K562 (cell line): ENCODE results near the gene INSL3. TPM values are rescaled to one million over a fixed set of nuclear protein-coding genes. Genes with fewer than 3 reads are reported as not detected.

Experiments
- ARID2 ChIP-seq: fragments of 450-650 bp; IDR thresholded peaks from 2 replicates; pipeline ENCODE4 v1.6.1; 2017; ENCODE audit warnings: antibody characterized with exemption, mild to moderate bottlenecking
- CCAR2 ChIP-seq: fragments of 200-400 bp; formaldehyde crosslinking; IDR thresholded peaks from 2 replicates; pipeline ENCODE4 v1.6.1; 2017; ENCODE audit warnings: mild to moderate bottlenecking, low read depth, low read length
- DACH1 ChIP-seq: fragments of 450-650 bp; IDR thresholded peaks from 2 replicates; pipeline ENCODE4 v1.6.1; 2018; ENCODE audit not compliant: partially characterized antibody
- ESRRB ChIP-seq: fragments of 250-450 bp; sonication (Bioruptor Pico); IDR thresholded peaks from 2 replicates; pipeline ENCODE4 v1.5.0; 2020; ENCODE audit warnings: mild to moderate bottlenecking, moderate library complexity, borderline replicate concordance
- GTF2E2 ChIP-seq: fragments of 200-800 bp; sonication (Bioruptor generic); IDR thresholded peaks from 2 replicates; pipeline ENCODE4 v1.6.1; 2016; ENCODE audit warnings: missing genetic modification characterization, missing compliant biosample characterization
- HDAC1 ChIP-seq, 2 experiments: fragments of 450-650 bp; IDR thresholded peaks; 2 replicates each; pipeline ENCODE4 v1.6.1; 2016 to 2017; ENCODE audit warnings: inconsistent platforms in 1 of 2, mild to moderate bottlenecking in 1 of 2, moderate library complexity in 1 of 2
- MAZ ChIP-seq, 2 experiments: fragments of 450-650 bp in 1 of 2; sonication (generic) in 1 of 2; formaldehyde crosslinking; IDR thresholded peaks in 1 of 2; conservative IDR thresholded peaks in 1 of 2; 2 replicates each; pipeline versions ENCODE4 v1.4.0 to v1.5.0; 2020; ENCODE audit warnings: mild to moderate bottlenecking in 1 of 2, missing genetic modification reagents in 1 of 2
- MTA3 ChIP-seq: fragments of 450-650 bp; formaldehyde crosslinking; IDR thresholded peaks from 2 replicates; pipeline ENCODE4 v1.6.1; 2017; ENCODE audit warnings: mild to moderate bottlenecking, borderline replicate concordance
- NCOA2 ChIP-seq, 2 experiments: fragments of 450-650 bp; IDR thresholded peaks; 2 replicates each; pipeline ENCODE4 v1.6.1; 2018; ENCODE audit warnings: mild to moderate bottlenecking in 2 of 2, moderate library complexity in 1 of 2; ENCODE audit not compliant: partially characterized antibody in 2 of 2
- NFE2L1 ChIP-seq: fragments of 450-650 bp; IDR thresholded peaks from 2 replicates; pipeline ENCODE4 v1.6.1; 2016; ENCODE audit warnings: missing genetic modification characterization, low read depth, mild to moderate bottlenecking, missing compliant biosample characterization, moderate library complexity, borderline replicate concordance
- NR2F6 ChIP-seq: fragments of 450-650 bp; formaldehyde crosslinking; IDR thresholded peaks from 2 replicates; pipeline ENCODE4 v1.4.0; 2020; ENCODE audit warnings: mild to moderate bottlenecking
- PHTF2 ChIP-seq: fragments of 250-450 bp; sonication (Bioruptor Pico); IDR thresholded peaks from 2 replicates; pipeline ENCODE4 v1.5.0; 2021; ENCODE audit warnings: mild to moderate bottlenecking
- PML ChIP-seq: IDR thresholded peaks from 2 replicates; pipeline ENCODE4 v1.6.1; 2012; ENCODE audit warnings: low read length, inconsistent platforms
- POLR2B ChIP-seq: fragments of 450-650 bp; IDR thresholded peaks from 2 replicates; pipeline ENCODE4 v1.6.1; 2018; ENCODE audit warnings: low read depth; ENCODE audit not compliant: partially characterized antibody
- POLR2G ChIP-seq: fragments of 200-400 bp; formaldehyde crosslinking; IDR thresholded peaks from 2 replicates; pipeline ENCODE4 v1.6.1; 2017; ENCODE audit warnings: low read depth, mild to moderate bottlenecking, antibody characterized with exemption, low read length, moderate library complexity
- RBM14 ChIP-seq: fragments of 200-400 bp; formaldehyde crosslinking; IDR thresholded peaks from 2 replicates; pipeline ENCODE4 v1.6.1; 2018; ENCODE audit warnings: low read depth, mild to moderate bottlenecking, low read length, moderate library complexity, borderline replicate concordance; ENCODE audit not compliant: insufficient read depth
- SETDB1 ChIP-seq: IDR thresholded peaks from one replicate; pipeline ENCODE4 v1.6.1; 2012; ENCODE audit warnings: low read length, control low read depth, inconsistent platforms
- ZFP1 ChIP-seq: fragments of 450-650 bp; formaldehyde crosslinking; IDR thresholded peaks from 2 replicates; pipeline ENCODE4 v1.4.0; 2020; ENCODE audit warnings: mild to moderate bottlenecking, mixed read lengths
- ZNF507 ChIP-seq: conservative IDR thresholded peaks from 2 replicates; pipeline ENCODE4 v1.6.1; 2017; ENCODE audit warnings: missing genetic modification characterization, missing compliant biosample characterization
- ZNF76 ChIP-seq: fragments of 250-450 bp; sonication (Bioruptor Pico); IDR thresholded peaks from 2 replicates; pipeline ENCODE4 v1.4.0; 2020; ENCODE audit warnings: mild to moderate bottlenecking, moderate library complexity, borderline replicate concordance
- ZNF830 ChIP-seq: fragments of 250-450 bp; sonication (Bioruptor Pico); IDR thresholded peaks from 2 replicates; pipeline ENCODE4 v1.5.0; 2021; ENCODE audit warnings: mild to moderate bottlenecking
- polyA plus RNA-seq, 8 experiments: library from polyadenylated mRNA; depleted of rRNA in 4 of 8; stranded (reverse) in 5 of 8; unstranded in 3 of 8; fragments of >200 nt; fragmentation: Nextera tagmentation in 2 of 8; fragmentation: Illumina TruSeq in 1 of 8; extraction: Ambion mirVana in 2 of 8; extraction: Trizol in 1 of 8; gene quantifications; 2 replicates each; pipeline versions ENCODE4 v1.2.1 to v1.2.3, GENCODE V29; 2011 to 2014; ENCODE audit warnings: inconsistent platforms in 1 of 8, missing spikeins in 1 of 8
- total RNA-seq, 7 experiments: library from RNA; depleted of rRNA in 6 of 7; stranded (reverse); fragments of >200 nt in 6 of 7; fragmentation: Illumina TruSeq in 2 of 7; extraction: Trizol in 2 of 7; gene quantifications; 2 replicates each; pipeline versions ENCODE4 v1.2.1 to v1.2.3, GENCODE V29; 2011 to 2021; ENCODE audit warnings: low replicate concordance in 1 of 7
- TF ChIP-seq, protein P1 (sequence below): fragments of 250-450 bp; sonication (Bioruptor Pico); IDR thresholded peaks from 2 replicates; pipeline ENCODE4 v1.8.0; 2022; ENCODE audit warnings: inconsistent platforms
- TF ChIP-seq, protein P2 (sequence below): fragments of 200-800 bp; sonication (Bioruptor generic); IDR thresholded peaks from 2 replicates; pipeline ENCODE4 v1.6.1; 2017; ENCODE audit warnings: missing genetic modification characterization, missing compliant biosample characterization
- TF ChIP-seq, protein P3 (sequence below): fragments of 250-450 bp; sonication (Bioruptor Pico); IDR thresholded peaks from 2 replicates; pipeline ENCODE4 v1.8.0; 2022; ENCODE audit warnings: inconsistent platforms, mild to moderate bottlenecking, moderate library complexity, borderline replicate concordance

The INSL3 gene
- total and polyA plus RNA-seq, 9 of the 15 experiments (the other 6 are each of a cell fraction or from before 2014, with no cell fraction given), result not detected

DNA sequence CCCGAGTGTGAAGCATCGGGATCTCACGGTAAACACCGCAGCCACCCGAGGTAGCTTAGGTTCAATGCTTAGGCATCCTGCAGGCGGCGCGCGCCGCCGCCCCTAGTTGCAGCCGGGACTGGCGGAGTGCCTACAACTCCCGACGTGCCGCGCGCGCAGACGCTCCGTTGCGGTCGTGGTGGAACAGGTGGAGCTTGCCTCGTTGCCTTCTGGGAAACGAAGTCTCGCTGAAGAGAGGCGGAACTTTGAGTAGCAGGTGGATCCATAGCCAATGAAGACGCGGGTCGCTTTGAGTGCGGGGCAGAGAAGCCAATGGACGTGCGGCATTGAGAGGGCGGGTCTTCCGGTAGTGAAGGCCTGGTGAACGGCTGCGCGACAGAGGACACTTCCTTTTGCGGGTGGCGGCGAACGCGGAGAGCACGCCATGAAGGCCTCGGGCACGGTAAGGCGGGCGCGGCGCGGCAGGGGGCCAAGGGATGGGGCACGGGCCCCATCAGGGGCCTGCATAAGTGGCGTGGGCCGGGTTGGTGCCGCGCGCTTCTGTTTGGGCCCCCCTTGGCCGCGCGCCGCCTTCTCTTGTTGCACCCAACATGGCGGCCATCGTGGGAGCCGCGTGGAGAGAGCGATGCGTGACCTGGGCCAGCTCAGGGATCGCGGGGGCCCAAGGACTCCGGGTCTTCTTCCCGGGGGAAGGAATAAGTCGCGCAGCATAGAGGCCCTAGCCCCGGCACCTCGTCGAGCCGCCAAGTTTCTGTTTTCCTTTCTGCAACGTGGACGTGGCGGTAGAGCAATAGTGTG, 38.4 kb upstream of the INSL3 start, which contains the start of gene RPL18A (continued):
- TF ChIP-seq, protein P1, sequence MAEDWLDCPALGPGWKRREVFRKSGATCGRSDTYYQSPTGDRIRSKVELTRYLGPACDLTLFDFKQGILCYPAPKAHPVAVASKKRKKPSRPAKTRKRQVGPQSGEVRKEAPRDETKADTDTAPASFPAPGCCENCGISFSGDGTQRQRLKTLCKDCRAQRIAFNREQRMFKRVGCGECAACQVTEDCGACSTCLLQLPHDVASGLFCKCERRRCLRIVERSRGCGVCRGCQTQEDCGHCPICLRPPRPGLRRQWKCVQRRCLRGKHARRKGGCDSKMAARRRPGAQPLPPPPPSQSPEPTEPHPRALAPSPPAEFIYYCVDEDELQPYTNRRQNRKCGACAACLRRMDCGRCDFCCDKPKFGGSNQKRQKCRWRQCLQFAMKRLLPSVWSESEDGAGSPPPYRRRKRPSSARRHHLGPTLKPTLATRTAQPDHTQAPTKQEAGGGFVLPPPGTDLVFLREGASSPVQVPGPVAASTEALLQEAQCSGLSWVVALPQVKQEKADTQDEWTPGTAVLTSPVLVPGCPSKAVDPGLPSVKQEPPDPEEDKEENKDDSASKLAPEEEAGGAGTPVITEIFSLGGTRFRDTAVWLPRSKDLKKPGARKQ (CRISPR knock-in tag), result no peak
- no peak for TF ChIP-seq DACH1
- TF ChIP-seq POLR2B, result peak; percentile 98
- no peak for TF ChIP-seq NFE2L1 (tag)
- peak; percentile 96; the same call in 1 of the 2 replicates for TF ChIP-seq MTA3
- TF ChIP-seq ZNF76 (CRISPR knock-in tag), result peak; percentile 72; the same call in 1 of the 2 replicates
- no peak for TF ChIP-seq CCAR2
- TF ChIP-seq PML, result peak; percentile 82; the same call in 1 of the 2 replicates
- TF ChIP-seq ARID2, result peak; percentile 63; the same call in 1 of the 2 replicates
- TF ChIP-seq ZNF830 (CRISPR knock-in tag), result 0 out of 2 replicates have a peak, but pooled peaks have one; percentile 37
- TF ChIP-seq ZFP1 (CRISPR knock-in tag), result no peak
- TF ChIP-seq, protein P2, sequence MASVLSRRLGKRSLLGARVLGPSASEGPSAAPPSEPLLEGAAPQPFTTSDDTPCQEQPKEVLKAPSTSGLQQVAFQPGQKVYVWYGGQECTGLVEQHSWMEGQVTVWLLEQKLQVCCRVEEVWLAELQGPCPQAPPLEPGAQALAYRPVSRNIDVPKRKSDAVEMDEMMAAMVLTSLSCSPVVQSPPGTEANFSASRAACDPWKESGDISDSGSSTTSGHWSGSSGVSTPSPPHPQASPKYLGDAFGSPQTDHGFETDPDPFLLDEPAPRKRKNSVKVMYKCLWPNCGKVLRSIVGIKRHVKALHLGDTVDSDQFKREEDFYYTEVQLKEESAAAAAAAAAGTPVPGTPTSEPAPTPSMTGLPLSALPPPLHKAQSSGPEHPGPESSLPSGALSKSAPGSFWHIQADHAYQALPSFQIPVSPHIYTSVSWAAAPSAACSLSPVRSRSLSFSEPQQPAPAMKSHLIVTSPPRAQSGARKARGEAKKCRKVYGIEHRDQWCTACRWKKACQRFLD (CRISPR knock-in tag), result peak; percentile 78; the same call in 1 of the 2 replicates
- no peak for TF ChIP-seq ESRRB (CRISPR knock-in tag)
- peak; percentile 71; the same call in 1 of the 2 replicates for TF ChIP-seq RBM14
- TF ChIP-seq NR2F6 (CRISPR knock-in tag), result 0 out of 2 replicates have a peak, but pooled peaks have one; percentile 61
- TF ChIP-seq HDAC1 (IDR thresholded peaks at IDR 0.05), result peak in 1 of 2 experiments; percentile 97; a peak in 2 of 4 replicates
- peak; percentile 100 for TF ChIP-seq POLR2G
- peak; percentile 66 to 67; a peak in 2 of 4 replicates for TF ChIP-seq MAZ (CRISPR knock-in tag; conservative IDR thresholded peaks at IDR 0.05 in 1 of 2, IDR thresholded peaks at IDR 0.05 in 1 of 2)
- TF ChIP-seq, protein P3, sequence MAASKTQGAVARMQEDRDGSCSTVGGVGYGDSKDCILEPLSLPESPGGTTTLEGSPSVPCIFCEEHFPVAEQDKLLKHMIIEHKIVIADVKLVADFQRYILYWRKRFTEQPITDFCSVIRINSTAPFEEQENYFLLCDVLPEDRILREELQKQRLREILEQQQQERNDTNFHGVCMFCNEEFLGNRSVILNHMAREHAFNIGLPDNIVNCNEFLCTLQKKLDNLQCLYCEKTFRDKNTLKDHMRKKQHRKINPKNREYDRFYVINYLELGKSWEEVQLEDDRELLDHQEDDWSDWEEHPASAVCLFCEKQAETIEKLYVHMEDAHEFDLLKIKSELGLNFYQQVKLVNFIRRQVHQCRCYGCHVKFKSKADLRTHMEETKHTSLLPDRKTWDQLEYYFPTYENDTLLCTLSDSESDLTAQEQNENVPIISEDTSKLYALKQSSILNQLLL (CRISPR knock-in tag), result no peak
- TF ChIP-seq NCOA2 (IDR thresholded peaks at IDR 0.05; ENCODE audit: partially characterized antibody in 2 of 2), result no peak
- no peak for TF ChIP-seq ZNF507 (tag)
- peak; percentile 89 for TF ChIP-seq GTF2E2
- peak; percentile 80 for TF ChIP-seq SETDB1
- TF ChIP-seq PHTF2 (CRISPR knock-in tag), result no peak
